ENCODE data around the gene MITF. TPM values are rescaled to one million over a fixed set of nuclear protein-coding genes. Genes with fewer than 3 reads are reported as not detected.

Gene MITF
- polyA plus RNA-seq, 1 donor from 2014 or later = not detected

- Histone ChIP-seq H3K9ac (ENCODE audit: low read length) (no peak overlapping the region), H3K9me2 (ENCODE audit: insufficient read depth, low read length) (no peaks in the 10 kb centered on the region), H3K36me3 (ENCODE audit: insufficient read depth, low read length) (no peaks in the 10 kb centered on the region), H2AFZ (ENCODE audit: low read depth, low read length) (no peak overlapping the region), H3F3A (ENCODE audit: insufficient read depth, low read length, poor library complexity, severe bottlenecking) (no peaks in the 10 kb centered on the region), H3K27me3 (ENCODE audit: insufficient read depth, low read depth, low read length) (no peaks in the 10 kb centered on the region), H3K27ac (ENCODE audit: low read length) (no peak overlapping the region), H3K79me2 (replicated peaks; ENCODE audit: insufficient read depth, low read length) (no peaks in the 10 kb centered on the region), H3K4me3 (ENCODE audit: low read length) (no peak overlapping the region), H4K20me1 (ENCODE audit: insufficient read depth) (no peaks in the 10 kb centered on the region), H3K9me3 (ENCODE audit: low read length) (no peaks in the 10 kb centered on the region), H3K4me2 (ENCODE audit: low read length) (no peak overlapping the region)
- TF ChIP-seq POLR2AphosphoS5 (IDR thresholded peaks at IDR 0.05) = no peak
- no peak for TF ChIP-seq REST (IDR thresholded peaks at IDR 0.05; ENCODE audit: borderline replicate concordance)
- TF ChIP-seq RAD21 (conservative IDR thresholded peaks at IDR 0.05) = no peak
- no peak for TF ChIP-seq EZH2 (IDR thresholded peaks at IDR 0.05; ENCODE audit: borderline replicate concordance, insufficient read depth, low read length, poor library complexity, severe bottlenecking)
- TF ChIP-seq TAF1 (IDR thresholded peaks at IDR 0.05; ENCODE audit: low read depth) = no peak
- no peak for TF ChIP-seq SMC3 (conservative IDR thresholded peaks at IDR 0.05; ENCODE audit: poor library complexity)
- no peak for TF ChIP-seq EP300 (conservative IDR thresholded peaks at IDR 0.05; ENCODE audit: poor library complexity, severe bottlenecking)
- TF ChIP-seq CTCF (IDR thresholded peaks at IDR 0.05; ENCODE audit: poor library complexity, severe bottlenecking) = no peak
- TF ChIP-seq MXI1 (conservative IDR thresholded peaks at IDR 0.05; ENCODE audit: poor library complexity, severe bottlenecking) = no peak
Measured at GRCh38 chr3:69927571-69927970, 188.3 kb downstream of the MITF start.

- Histone ChIP-seq H3K36me3 (ENCODE audit: insufficient read depth, low read length) (no peaks in the 10 kb centered on the region), H3K9me3 (ENCODE audit: low read length) (no peaks in the 10 kb centered on the region), H3K4me3 (ENCODE audit: low read length) (no peak overlapping the region), H3K9ac (ENCODE audit: low read length) (no peak overlapping the region), H4K20me1 (ENCODE audit: insufficient read depth) (no peaks in the 10 kb centered on the region), H3F3A (ENCODE audit: insufficient read depth, low read length, poor library complexity, severe bottlenecking) (no peaks in the 10 kb centered on the region), H3K27me3 (ENCODE audit: insufficient read depth, low read depth, low read length) (no peaks in the 10 kb centered on the region), H2AFZ (ENCODE audit: low read depth, low read length) (no peak overlapping the region), H3K27ac (ENCODE audit: low read length) (no peak overlapping the region), H3K79me2 (replicated peaks; ENCODE audit: insufficient read depth, low read length) (no peaks in the 10 kb centered on the region), H3K4me2 (ENCODE audit: low read length) (no peak overlapping the region), H3K9me2 (ENCODE audit: insufficient read depth, low read length) (no peaks in the 10 kb centered on the region)
- TF ChIP-seq RAD21 (conservative IDR thresholded peaks at IDR 0.05) = no peak
- no peak for TF ChIP-seq EZH2 (IDR thresholded peaks at IDR 0.05; ENCODE audit: borderline replicate concordance, insufficient read depth, low read length, poor library complexity, severe bottlenecking)
- no peak for TF ChIP-seq REST (IDR thresholded peaks at IDR 0.05; ENCODE audit: borderline replicate concordance)
- TF ChIP-seq EP300 (conservative IDR thresholded peaks at IDR 0.05; ENCODE audit: poor library complexity, severe bottlenecking) = no peak
- TF ChIP-seq MXI1 (conservative IDR thresholded peaks at IDR 0.05; ENCODE audit: poor library complexity, severe bottlenecking) = no peak
- no peak for TF ChIP-seq CTCF (IDR thresholded peaks at IDR 0.05; ENCODE audit: poor library complexity, severe bottlenecking)
- TF ChIP-seq TAF1 (IDR thresholded peaks at IDR 0.05; ENCODE audit: low read depth) = no peak
- no peak for TF ChIP-seq SMC3 (conservative IDR thresholded peaks at IDR 0.05; ENCODE audit: poor library complexity)
- TF ChIP-seq POLR2AphosphoS5 (IDR thresholded peaks at IDR 0.05) = no peak
Measured at GRCh38 chr3:69929019-69929418, 189.8 kb downstream of the MITF start.
